GM12878 (cell line): ENCODE measurements around the gene CD93. TPM values are rescaled to one million over a fixed set of nuclear protein-coding genes. Genes with fewer than 3 reads are reported as not detected.
A peak's percentile ranks its signal among the peaks of the same experiment; 100 is the strongest.

Experiments
- ATAC-seq: fragments of 200-7000 bp; cut with Tn5 transposase; 3 replicates; pipeline ENCODE4 v1.9.1; 2020; ENCODE audit warnings: mild to moderate bottlenecking, moderate library complexity
- BruUV-seq: library from RNA; stranded (reverse); fragments of 400-500 nt; replicated peaks from 2 replicates; lab custom pipeline; 2021; lab: Mats Ljungman, UMichigan
- CTCF ChIA-PET: fragments of 300-600 bp; sonication (Branson Sonifier 250); formaldehyde crosslinking; extraction: SDS; loops from one replicate; lab custom pipeline; 2021; ENCODE audit warnings: inconsistent platforms; lab: Yijun Ruan, JAX
- POLR2A ChIA-PET: fragments of 350-600 bp; formaldehyde crosslinking; extraction: SDS; loops from one replicate; lab custom pipeline; 2021; ENCODE audit warnings: inconsistent platforms; lab: Charles Lee
- RAD21 ChIA-PET: fragments of 300-600 bp; sonication (Branson Sonifier 250); formaldehyde crosslinking; loops from one replicate; lab custom pipeline; 2023; ENCODE audit warnings: antibody characterized with exemption; ENCODE audit not compliant: unreplicated experiment; lab: Charles Lee
- SMC1A ChIA-PET: fragments of 300-600 bp; sonication (Branson Sonifier 250); formaldehyde crosslinking; loops from one replicate; lab custom pipeline; 2023; ENCODE audit not compliant: unreplicated experiment, uncharacterized antibody; lab: Charles Lee
- DNase-seq: peaks from one replicate; pipeline ENCODE4 v3.0.0-alpha.2; 2011; ENCODE audit warnings: low read depth, low spot score
- FAIRE-seq: peaks from 3 replicates; lab custom pipeline; 2011; peaks lifted over from hg19 to GRCh38; lab: Jason Lieb, UNC
- H2AFZ ChIP-seq: 2 replicates; pipeline ENCODE4 v1.6.0; 2011; ENCODE audit warnings: low read depth, low read length, control low read depth; ENCODE audit not compliant: control insufficient read depth
- H3K27ac ChIP-seq: 2 replicates; pipeline ENCODE4 v1.5.1; 2011; ENCODE audit warnings: control low read depth; ENCODE audit not compliant: control insufficient read depth, insufficient read depth
- H3K27me3 ChIP-seq, 2 experiments: replicated peaks in 1 of 2; 2 replicates each; pipeline versions ENCODE4 v1.6.0 to v1.6.1; 2011; ENCODE audit warnings: low read length in 1 of 2; ENCODE audit not compliant: control insufficient read depth in 2 of 2, insufficient read depth in 2 of 2
- H3K36me3 ChIP-seq, 2 experiments: 2 replicates each; pipeline ENCODE4 v1.5.1; 2011; ENCODE audit warnings: low read length in 1 of 2; ENCODE audit not compliant: control insufficient read depth in 2 of 2, insufficient read depth in 2 of 2
- H3K4me1 ChIP-seq: 2 replicates; pipeline ENCODE4 v1.6.1; 2011; ENCODE audit warnings: mild to moderate bottlenecking, low read length, moderate library complexity, mixed read lengths; ENCODE audit not compliant: control insufficient read depth, insufficient read depth
- H3K4me2 ChIP-seq: 2 replicates; pipeline ENCODE4 v1.6.0; 2011; ENCODE audit warnings: control low read depth; ENCODE audit not compliant: control insufficient read depth, insufficient read depth
- H3K4me3 ChIP-seq: fragments of 200-600 bp; sonication (generic); 2 replicates; pipeline ENCODE4 v1.5.1; 2016
- H3K79me2 ChIP-seq: 2 replicates; pipeline ENCODE4 v1.6.0; 2011; ENCODE audit warnings: low read length; ENCODE audit not compliant: control insufficient read depth, insufficient read depth
- H3K9ac ChIP-seq: 2 replicates; pipeline ENCODE4 v1.8.0; 2011; ENCODE audit warnings: low read length, control low read depth, mixed read lengths; ENCODE audit not compliant: control insufficient read depth, insufficient read depth
- H3K9me3 ChIP-seq: replicated peaks from 3 replicates; pipeline ENCODE4 v1.5.1; 2011; ENCODE audit warnings: mild to moderate bottlenecking, low read length; ENCODE audit not compliant: control insufficient read depth, insufficient read depth
- H4K20me1 ChIP-seq: 2 replicates; pipeline ENCODE4 v1.6.0; 2011; ENCODE audit not compliant: control insufficient read depth, insufficient read depth
- BACH1 ChIP-seq: fragments of 450-650 bp; IDR thresholded peaks from 2 replicates; pipeline ENCODE4 v1.6.1; 2017; ENCODE audit warnings: mild to moderate bottlenecking, borderline replicate concordance
- CBFB ChIP-seq: IDR thresholded peaks from 2 replicates; pipeline ENCODE4 v1.6.1; 2016; ENCODE audit warnings: antibody characterized with exemption, low read depth
- CHD2 ChIP-seq: IDR thresholded peaks from 2 replicates; pipeline ENCODE4 v1.6.1; 2011; ENCODE audit warnings: low read depth, low read length, improper control_type of control experiment, borderline replicate concordance
- CREB1 ChIP-seq: IDR thresholded peaks from 2 replicates; pipeline ENCODE4 v1.6.1; 2012; ENCODE audit warnings: low read depth, mild to moderate bottlenecking, inconsistent platforms
- EZH2 ChIP-seq: IDR thresholded peaks from 2 replicates; pipeline ENCODE4 v1.6.1; 2012; ENCODE audit warnings: low read depth, mild to moderate bottlenecking, control low read depth, inconsistent platforms, low read length, borderline replicate concordance; ENCODE audit not compliant: control insufficient read depth
- IKZF2 ChIP-seq, 2 experiments: fragments of 450-650 bp; IDR thresholded peaks; 2 replicates each; pipeline ENCODE4 v1.6.1; 2017; ENCODE audit warnings: mild to moderate bottlenecking in 2 of 2, moderate library complexity in 2 of 2
- NBN ChIP-seq: fragments of 450-650 bp; IDR thresholded peaks from 2 replicates; pipeline ENCODE4 v1.6.1; 2016
- RELA ChIP-seq: fragments of 450-650 bp; IDR thresholded peaks from 2 replicates; pipeline ENCODE4 v1.8.0; 2014; ENCODE audit warnings: borderline replicate concordance; ENCODE audit not compliant: partially characterized antibody
- RUNX3 ChIP-seq: IDR thresholded peaks from 2 replicates; pipeline ENCODE4 v1.6.1; 2012; ENCODE audit warnings: low read length, inconsistent platforms
- SIN3A ChIP-seq: IDR thresholded peaks from 2 replicates; pipeline ENCODE4 v1.6.1; 2012; ENCODE audit warnings: low read depth, low read length, improper control_type of control experiment
- SMAD5 ChIP-seq: IDR thresholded peaks from 2 replicates; pipeline ENCODE4 v1.6.1; 2016; ENCODE audit warnings: antibody characterized with exemption, low read depth
- ZNF622 ChIP-seq: fragments of 450-650 bp; IDR thresholded peaks from 2 replicates; pipeline ENCODE4 v1.6.1; 2017; ENCODE audit warnings: mild to moderate bottlenecking, inconsistent platforms
- ZSCAN29 ChIP-seq: fragments of 450-650 bp; IDR thresholded peaks from 2 replicates; pipeline ENCODE4 v1.6.1; 2017; ENCODE audit warnings: mild to moderate bottlenecking, moderate library complexity
- WGBS: methylation state at CpG from one replicate; pipeline ENCODE4 v1.1.6; 2016; ENCODE audit warnings: low lambda C conversion rate; ENCODE audit not compliant: insufficient replicate concordance, insufficient coverage; ENCODE audit errors: missing lambda C conversion rate; 5-methylcytosine and 5-hydroxymethylcytosine counted together
- in situ Hi-C: fragments of 300-500 bp; cut with MboI; formaldehyde crosslinking; loops from 9 replicates; pipeline ENCODE4 v1.14.3; 2018; ENCODE audit warnings: mixed read lengths
- intact Hi-C: fragments of 100-400 bp; cut with micrococcal nuclease; formaldehyde crosslinking; loops from one replicate; pipeline ENCODE4 v1.14.2; 2022; ENCODE audit not compliant: unreplicated experiment
- polyA plus RNA-seq, 11 experiments: library from polyadenylated mRNA; depleted of rRNA in 4 of 11; unstranded in 6 of 11; stranded (reverse) in 5 of 11; fragments of >200 nt; fragmentation: Nextera tagmentation in 4 of 11; fragmentation: Illumina TruSeq in 1 of 11; extraction: Ambion mirVana in 4 of 11; extraction: Trizol in 1 of 11; gene quantifications; 1 replicate in 1 of 11; 2 replicates in 10 of 11; pipeline versions ENCODE4 v1.2.1 to v1.2.3, GENCODE V29; 2011 to 2016; ENCODE audit warnings: inconsistent platforms in 2 of 11, missing spikeins in 2 of 11, low read depth in 1 of 11
- total RNA-seq, 4 experiments: library from RNA; depleted of rRNA in 3 of 4; stranded (reverse); fragments of >200 nt in 3 of 4; fragmentation: Illumina TruSeq in 1 of 4; extraction: Trizol in 1 of 4; gene quantifications; 2 replicates each; pipeline versions ENCODE4 v1.2.1 to v1.2.3, GENCODE V29; 2013 to 2021
- TF ChIP-seq, protein P1 (sequence below), 3 experiments: IDR thresholded peaks in 2 of 3; conservative IDR thresholded peaks in 1 of 3; 2 replicates each; pipeline ENCODE4 v1.5.1; 2011; ENCODE audit warnings: low read depth in 3 of 3, low read length in 3 of 3, mild to moderate bottlenecking in 3 of 3, control low read depth in 2 of 3, moderate library complexity in 2 of 3, inconsistent platforms in 1 of 3, mixed read lengths in 1 of 3; ENCODE audit not compliant: control insufficient read depth in 2 of 3, insufficient read depth in 1 of 3; ENCODE audit errors: extremely low read depth in 1 of 3
- TF ChIP-seq, protein P2 (sequence below): IDR thresholded peaks from 2 replicates; pipeline ENCODE4 v1.6.1; 2012; ENCODE audit warnings: improper control_type of control experiment, low read depth, low read length; ENCODE audit not compliant: insufficient replicate concordance

Gene CD93
- total and polyA plus RNA-seq, 10 of the 15 experiments (the other 5 are each of a cell fraction or from before 2014, with no cell fraction given) = 0.20 to 2.7 (median 0.92) TPM

DNA sequence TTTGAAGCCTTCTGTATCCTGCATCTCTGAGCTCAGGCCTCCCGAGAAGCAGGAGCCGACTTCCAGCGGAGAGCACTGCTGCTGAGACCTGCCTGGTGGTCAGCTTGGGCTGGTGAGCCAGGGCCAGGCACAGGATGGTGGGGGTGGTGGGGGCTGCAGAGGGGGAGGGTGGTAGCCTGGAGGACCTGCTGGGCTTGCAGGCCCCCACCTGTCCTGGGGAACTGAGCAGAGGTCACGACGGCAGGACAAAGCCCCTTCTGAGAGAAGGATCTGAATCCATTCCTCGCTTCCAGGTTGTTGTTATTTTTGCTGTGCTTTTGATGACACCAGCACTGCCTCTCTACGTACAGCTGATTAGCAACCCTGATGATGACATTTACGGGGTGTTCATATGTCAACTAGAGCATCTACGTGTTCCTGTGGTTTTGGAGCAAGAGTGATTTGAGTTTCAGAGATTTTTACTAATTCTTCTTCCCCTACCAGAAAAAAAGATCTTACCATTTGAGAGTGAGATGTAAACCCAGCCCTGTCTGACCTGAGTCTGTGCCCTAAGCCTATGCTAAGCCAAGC is 35.7 kb upstream of the CD93 start:
- H3K9me3 ChIP-seq = no peaks in the 10 kb centered on the region
- TF ChIP-seq CREB1 = peak; percentile 77
- no peak for TF ChIP-seq EZH2
- TF ChIP-seq CBFB = no peak
- peak; percentile 39; the same call in 1 of the 2 replicates for TF ChIP-seq RUNX3
- no peak for TF ChIP-seq ZNF622
- no peak for TF ChIP-seq SMAD5
- TF ChIP-seq BACH1 = no peak
- no peak for TF ChIP-seq RELA
- TF ChIP-seq SIN3A = no peak
- no peak for TF ChIP-seq ZSCAN29
- no peak for TF ChIP-seq NBN
- TF ChIP-seq, protein P1, sequence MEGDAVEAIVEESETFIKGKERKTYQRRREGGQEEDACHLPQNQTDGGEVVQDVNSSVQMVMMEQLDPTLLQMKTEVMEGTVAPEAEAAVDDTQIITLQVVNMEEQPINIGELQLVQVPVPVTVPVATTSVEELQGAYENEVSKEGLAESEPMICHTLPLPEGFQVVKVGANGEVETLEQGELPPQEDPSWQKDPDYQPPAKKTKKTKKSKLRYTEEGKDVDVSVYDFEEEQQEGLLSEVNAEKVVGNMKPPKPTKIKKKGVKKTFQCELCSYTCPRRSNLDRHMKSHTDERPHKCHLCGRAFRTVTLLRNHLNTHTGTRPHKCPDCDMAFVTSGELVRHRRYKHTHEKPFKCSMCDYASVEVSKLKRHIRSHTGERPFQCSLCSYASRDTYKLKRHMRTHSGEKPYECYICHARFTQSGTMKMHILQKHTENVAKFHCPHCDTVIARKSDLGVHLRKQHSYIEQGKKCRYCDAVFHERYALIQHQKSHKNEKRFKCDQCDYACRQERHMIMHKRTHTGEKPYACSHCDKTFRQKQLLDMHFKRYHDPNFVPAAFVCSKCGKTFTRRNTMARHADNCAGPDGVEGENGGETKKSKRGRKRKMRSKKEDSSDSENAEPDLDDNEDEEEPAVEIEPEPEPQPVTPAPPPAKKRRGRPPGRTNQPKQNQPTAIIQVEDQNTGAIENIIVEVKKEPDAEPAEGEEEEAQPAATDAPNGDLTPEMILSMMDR (IDR thresholded peaks at IDR 0.05 in 2 of 3, conservative IDR thresholded peaks at IDR 0.05 in 1 of 3; ENCODE audit: control insufficient read depth in 2 of 3, extremely low read depth in 1 of 3, insufficient read depth in 1 of 3, low read depth in 3 of 3, low read length in 3 of 3) = no peak
- no peak for TF ChIP-seq IKZF2 (IDR thresholded peaks at IDR 0.05)
- no peak for TF ChIP-seq CHD2
- TF ChIP-seq, protein P2, sequence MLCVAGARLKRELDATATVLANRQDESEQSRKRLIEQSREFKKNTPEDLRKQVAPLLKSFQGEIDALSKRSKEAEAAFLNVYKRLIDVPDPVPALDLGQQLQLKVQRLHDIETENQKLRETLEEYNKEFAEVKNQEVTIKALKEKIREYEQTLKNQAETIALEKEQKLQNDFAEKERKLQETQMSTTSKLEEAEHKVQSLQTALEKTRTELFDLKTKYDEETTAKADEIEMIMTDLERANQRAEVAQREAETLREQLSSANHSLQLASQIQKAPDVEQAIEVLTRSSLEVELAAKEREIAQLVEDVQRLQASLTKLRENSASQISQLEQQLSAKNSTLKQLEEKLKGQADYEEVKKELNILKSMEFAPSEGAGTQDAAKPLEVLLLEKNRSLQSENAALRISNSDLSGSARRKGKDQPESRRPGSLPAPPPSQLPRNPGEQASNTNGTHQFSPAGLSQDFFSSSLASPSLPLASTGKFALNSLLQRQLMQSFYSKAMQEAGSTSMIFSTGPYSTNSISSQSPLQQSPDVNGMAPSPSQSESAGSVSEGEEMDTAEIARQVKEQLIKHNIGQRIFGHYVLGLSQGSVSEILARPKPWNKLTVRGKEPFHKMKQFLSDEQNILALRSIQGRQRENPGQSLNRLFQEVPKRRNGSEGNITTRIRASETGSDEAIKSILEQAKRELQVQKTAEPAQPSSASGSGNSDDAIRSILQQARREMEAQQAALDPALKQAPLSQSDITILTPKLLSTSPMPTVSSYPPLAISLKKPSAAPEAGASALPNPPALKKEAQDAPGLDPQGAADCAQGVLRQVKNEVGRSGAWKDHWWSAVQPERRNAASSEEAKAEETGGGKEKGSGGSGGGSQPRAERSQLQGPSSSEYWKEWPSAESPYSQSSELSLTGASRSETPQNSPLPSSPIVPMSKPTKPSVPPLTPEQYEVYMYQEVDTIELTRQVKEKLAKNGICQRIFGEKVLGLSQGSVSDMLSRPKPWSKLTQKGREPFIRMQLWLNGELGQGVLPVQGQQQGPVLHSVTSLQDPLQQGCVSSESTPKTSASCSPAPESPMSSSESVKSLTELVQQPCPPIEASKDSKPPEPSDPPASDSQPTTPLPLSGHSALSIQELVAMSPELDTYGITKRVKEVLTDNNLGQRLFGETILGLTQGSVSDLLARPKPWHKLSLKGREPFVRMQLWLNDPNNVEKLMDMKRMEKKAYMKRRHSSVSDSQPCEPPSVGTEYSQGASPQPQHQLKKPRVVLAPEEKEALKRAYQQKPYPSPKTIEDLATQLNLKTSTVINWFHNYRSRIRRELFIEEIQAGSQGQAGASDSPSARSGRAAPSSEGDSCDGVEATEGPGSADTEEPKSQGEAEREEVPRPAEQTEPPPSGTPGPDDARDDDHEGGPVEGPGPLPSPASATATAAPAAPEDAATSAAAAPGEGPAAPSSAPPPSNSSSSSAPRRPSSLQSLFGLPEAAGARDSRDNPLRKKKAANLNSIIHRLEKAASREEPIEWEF = no peak
- no peak overlapping the region for H3K4me2 ChIP-seq
- WGBS = 33% methylated on average over 9 of the region's 9 CpGs
- FAIRE-seq (no peak), DNase-seq (no peak), ATAC-seq (no peak)
- H3K27ac ChIP-seq = no peak overlapping the region
- H2AFZ ChIP-seq = no peak overlapping the region
- no peaks in the 10 kb centered on the region; a peak in 2 of 4 replicates for H3K27me3 ChIP-seq
- no peaks in the 10 kb centered on the region for H3K79me2 ChIP-seq
- H3K9ac ChIP-seq = no peak overlapping the region
- SMC1A ChIA-PET = interaction anchor here (0.9 kb wide), 1 partner anchor 29 kb away, joined by 3 read pairs; no protein-coding TSS in a partner anchor
- in situ Hi-C loops = no loop called here
- no peak overlapping the region for H3K4me3 ChIP-seq
- CTCF ChIA-PET = no interaction called here
- intact Hi-C loops = no loop called here
- H3K4me1 ChIP-seq = peaks cover 27% of the 10 kb centered on the region
- no peaks in the 10 kb centered on the region for H3K36me3 ChIP-seq
- BruUV-seq = no TSS peak
- POLR2A ChIA-PET = no interaction called here
- RAD21 ChIA-PET = interaction anchor here (0.6 to 1.1 kb wide), 5 partner anchors 18 to 100 kb away, joined by 3 read pairs; no protein-coding TSS in a partner anchor
- no peaks in the 10 kb centered on the region for H4K20me1 ChIP-seq
